ENCODE data around the gene SMCO1. TPM values are rescaled to one million over a fixed set of nuclear protein-coding genes. Genes with fewer than 3 reads are reported as not detected.
"Not testable (repeated sequence)": the region's sequence is repeated elsewhere in the genome, so short reads cannot be mapped to it uniquely, and the experiment has no call there.

SMCO1 gene
- total RNA-seq, 2 donors from 2014 or later = not detected

DNA sequence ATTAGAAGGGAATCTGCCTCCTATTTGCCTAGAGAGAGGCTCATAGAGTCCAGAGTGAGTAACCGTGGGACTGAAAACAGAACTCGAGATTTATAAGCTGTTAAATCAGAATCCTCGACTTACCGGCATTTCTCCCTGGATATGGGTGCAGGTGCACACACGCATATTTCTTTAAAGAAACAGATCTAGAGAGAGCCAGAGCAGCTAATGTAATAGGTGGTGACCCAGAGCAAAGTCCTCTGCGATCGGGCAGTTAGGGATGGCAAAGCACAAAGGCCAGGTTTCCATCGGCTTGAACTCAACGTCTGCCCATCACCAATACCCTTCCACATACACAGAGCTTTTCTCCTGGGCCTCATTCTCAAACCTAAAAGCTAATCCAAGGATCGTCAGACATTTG, 25.4 kb downstream of the SMCO1 start:
- ATAC-seq = no peak
- H3K4me1 ChIP-seq = no peaks in the 10 kb centered on the region
- TF ChIP-seq CTCF (IDR thresholded peaks at IDR 0.05) (no peak), POLR2A (IDR thresholded peaks at IDR 0.05) (no peak)
- H3K4me3 ChIP-seq = no peak overlapping the region
- H3K9me3 ChIP-seq = no peaks in the 10 kb centered on the region
- intact Hi-C loops (cut with DNase I) = no loop called here
- DNase-seq = no peak
- no peak overlapping the region for H3K27ac ChIP-seq
- 90% methylated on average over 10 of the region's 10 CpGs for WGBS, 2 donors
- H3K27me3 ChIP-seq = no peaks in the 10 kb centered on the region
- peaks cover 0 to 4% of the 10 kb centered on the region in 2 donors for H3K36me3 ChIP-seq (replicated peaks in 1 of 2; ENCODE audit: insufficient read depth in 1 of 2, low read depth in 2 of 2)

DNA sequence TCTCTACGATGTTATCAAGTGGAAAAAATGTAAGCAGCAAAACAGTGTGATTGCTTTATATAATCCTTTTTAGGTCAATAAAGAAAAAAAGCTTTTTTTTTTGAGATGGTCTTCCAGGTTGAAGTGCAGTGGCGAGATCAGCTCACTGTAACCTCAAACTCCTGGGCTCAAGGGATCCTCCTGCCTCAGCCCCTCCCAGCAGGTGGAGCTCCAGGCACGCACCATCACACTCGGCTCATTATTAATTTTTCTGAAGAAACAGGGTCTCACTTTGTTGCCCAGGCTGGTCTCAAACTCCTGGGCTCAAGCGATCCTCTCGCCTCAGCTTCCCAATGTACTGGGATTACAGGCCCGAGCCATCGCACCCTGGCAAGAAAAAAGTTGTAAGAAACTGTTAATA, 28.9 kb downstream of the SMCO1 start:
- H3K4me3 ChIP-seq = no peak overlapping the region
- H3K9me3 ChIP-seq = no peaks in the 10 kb centered on the region
- H3K27ac ChIP-seq = no peak overlapping the region
- no peaks in the 10 kb centered on the region for H3K4me1 ChIP-seq
- TF ChIP-seq POLR2A (IDR thresholded peaks at IDR 0.05) = no peak
- peak in 3 of 7 experiments; percentile 22 to 33 (median 23) for TF ChIP-seq CTCF (IDR thresholded peaks at IDR 0.05)
- 86 to 90% methylated on average over 8 of the region's 8 CpGs for WGBS, 2 donors
- peaks cover 0 to 6% of the 10 kb centered on the region in 2 donors for H3K36me3 ChIP-seq (replicated peaks in 1 of 2; ENCODE audit: insufficient read depth in 1 of 2, low read depth in 2 of 2)
- intact Hi-C loops (cut with DNase I) = no loop called here
- H3K27me3 ChIP-seq = no peaks in the 10 kb centered on the region
- ATAC-seq (no peak), DNase-seq (no peak)

- Histone ChIP-seq H3K36me3 (replicated peaks in 1 of 2; ENCODE audit: insufficient read depth in 1 of 2, low read depth in 2 of 2) (peaks cover 0 to 18% of the 10 kb centered on the region in 2 donors), H3K4me3 (no peak overlapping the region), H3K4me1 (no peaks in the 10 kb centered on the region), H3K9me3 (no peaks in the 10 kb centered on the region), H3K27me3 (no peaks in the 10 kb centered on the region), H3K27ac (no peak overlapping the region)
- TF ChIP-seq CTCF (IDR thresholded peaks at IDR 0.05) = no peak
- TF ChIP-seq POLR2A (IDR thresholded peaks at IDR 0.05) = no peak
- DNase-seq (no peak), ATAC-seq (no peak)
- intact Hi-C loops (cut with DNase I) = no loop called here
- 97 to 100% methylated on average over 4 of the region's 4 CpGs for WGBS, 2 donors
Measured at GRCh38 chr3:196477678-196478077, 37.5 kb downstream of the SMCO1 start.

DNA sequence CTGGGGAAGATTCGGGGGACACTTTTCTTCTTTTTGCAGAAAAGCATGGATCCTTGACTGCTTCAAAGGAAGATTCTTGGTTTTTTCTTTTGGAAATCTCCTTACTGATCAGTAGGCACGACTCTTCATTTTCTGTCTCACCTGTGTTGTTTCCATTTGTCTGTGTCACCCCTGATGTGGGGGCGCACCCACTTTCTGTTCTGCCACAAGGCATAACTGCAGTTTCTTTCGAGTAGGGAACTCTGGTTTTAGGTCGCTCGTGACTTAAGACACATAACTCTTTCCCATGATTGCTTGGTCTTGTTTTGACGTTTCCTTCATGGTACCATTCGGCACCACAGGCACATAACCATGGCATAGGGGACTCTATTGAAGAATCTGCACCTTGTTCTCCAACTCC, 42.9 kb downstream of the SMCO1 start:
- WGBS, 2 donors = 90 to 92% methylated on average over 8 of the region's 8 CpGs
- Histone ChIP-seq H3K27me3 (no peaks in the 10 kb centered on the region), H3K4me1 (no peaks in the 10 kb centered on the region), H3K27ac (no peak overlapping the region), H3K36me3 (replicated peaks in 1 of 2; ENCODE audit: insufficient read depth in 1 of 2, low read depth in 2 of 2) (peaks cover 7 to 20% of the 10 kb centered on the region in 2 donors), H3K4me3 (no peak overlapping the region), H3K9me3 (no peaks in the 10 kb centered on the region)
- intact Hi-C loops (cut with DNase I) = no loop called here
- TF ChIP-seq POLR2A (IDR thresholded peaks at IDR 0.05) = no peak
- ATAC-seq = no peak
- no peak for DNase-seq

- 88 to 91% methylated on average over 2 of the region's 2 CpGs for whole genome bisulfite sequencing, 2 donors
- Histone ChIP-seq H3K27me3 (no peaks in the 10 kb centered on the region), H3K9me3 (no peaks in the 10 kb centered on the region), H3K4me1 (no peaks in the 10 kb centered on the region), H3K27ac (no peak overlapping the region), H3K36me3 (replicated peaks in 1 of 2; ENCODE audit: insufficient read depth in 1 of 2, low read depth in 2 of 2) (peaks cover 7 to 16% of the 10 kb centered on the region in 2 donors), H3K4me3 (no peak overlapping the region)
- ATAC-seq (no peak), DNase-seq (no peak)
- TF ChIP-seq POLR2A (IDR thresholded peaks at IDR 0.05) (no peak), CTCF (IDR thresholded peaks at IDR 0.05) (no peak)
- intact Hi-C loops (cut with DNase I) = no loop called here
Measured at GRCh38 chr3:196471551-196471950, 43.6 kb downstream of the SMCO1 start.

DNA sequence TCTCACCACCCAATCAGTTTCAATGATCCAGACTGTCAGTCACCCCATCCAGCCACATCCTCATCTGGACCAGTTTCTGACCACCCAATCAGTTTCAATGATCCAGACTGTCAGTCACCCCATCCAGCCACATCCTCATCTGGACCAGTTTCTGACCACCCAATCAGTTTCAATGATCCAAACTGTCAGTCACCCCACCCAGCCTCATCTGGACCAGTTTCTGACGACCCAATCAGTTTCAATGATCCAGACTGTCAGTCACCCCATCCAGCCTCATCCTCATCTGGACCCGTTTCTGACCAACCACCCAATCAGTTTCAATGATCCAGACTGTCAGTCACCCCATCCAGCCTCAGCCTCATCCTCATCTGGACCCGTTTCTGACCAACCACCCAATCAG, 45.0 kb downstream of the SMCO1 start:
- not testable (repeated sequence) for H3K4me1 ChIP-seq
- peaks cover 7 to 16% of the 10 kb centered on the region in 2 donors for H3K36me3 ChIP-seq (replicated peaks in 1 of 2; ENCODE audit: insufficient read depth in 1 of 2, low read depth in 2 of 2)

More for the DNA sequence above, 45.0 kb downstream of the SMCO1 start:
- 92 to 94% methylated on average over 3 of the region's 3 CpGs for WGBS, 2 donors
- H3K27ac ChIP-seq; H3K27me3 ChIP-seq; H3K9me3 ChIP-seq; intact Hi-C loops (cut with DNase I); DNase-seq; H3K4me3 ChIP-seq; ATAC-seq: not testable (repeated sequence)
